Keratinocyte (primary cell): ENCODE data around the gene DENND1A.

Source experiments
- CTCF ChIP-seq, 3 experiments: IDR thresholded peaks in 1 of 3; conservative IDR thresholded peaks in 1 of 3; optimal IDR thresholded peaks in 1 of 3; 2 replicates in 2 of 3; 3 replicates in 1 of 3; pipeline versions ENCODE3 to v1.5.1; 2011; ENCODE audit warnings: low read length in 3 of 3, mild to moderate bottlenecking in 3 of 3, moderate library complexity in 2 of 3, control low read depth in 1 of 3, inconsistent platforms in 1 of 3; ENCODE audit not compliant: insufficient read depth in 2 of 3; ENCODE audit errors: extremely low read depth in 1 of 3
- EZH2 ChIP-seq: IDR thresholded peaks from one replicate; pipeline ENCODE4 v1.6.1; 2012; ENCODE audit warnings: inconsistent platforms, mild to moderate bottlenecking, low read length, moderate library complexity

GRCh38 chr9:123642291-123643278 is 287.3 kb downstream of the DENND1A start:
- TF ChIP-seq CTCF (optimal IDR thresholded peaks at IDR 0.05 in 1 of 3, IDR thresholded peaks at IDR 0.05 in 1 of 3, conservative IDR thresholded peaks at IDR 0.05 in 1 of 3; ENCODE audit: extremely low read depth in 1 of 3, insufficient read depth in 2 of 3, low read length in 3 of 3): no peak
- TF ChIP-seq EZH2: no peak
